Upper lobe of left lung (tissue), 4 donors: ENCODE data around the gene ELP1.

Experiments
- CTCF ChIP-seq, 6 experiments: fragments of 450-650 bp in 4 of 6; fragments of 200-600 bp in 2 of 6; sonication (generic) in 2 of 6; IDR thresholded peaks; one replicate each; pipeline ENCODE4 v1.5.1; 2016 to 2019; ENCODE audit warnings: antibody characterized with exemption in 6 of 6
- POLR2A ChIP-seq, 4 donors: fragments of 450-650 bp; IDR thresholded peaks; one replicate each; pipeline ENCODE4 v1.5.1; 2016 to 2017; ENCODE audit warnings: antibody characterized with exemption in 4 of 4, mild to moderate bottlenecking in 2 of 4
- POLR2AphosphoS5 ChIP-seq, 2 donors: sonication (generic); formaldehyde crosslinking; IDR thresholded peaks; one replicate each; pipeline ENCODE4 v1.5.1; 2017; ENCODE audit warnings: antibody characterized with exemption in 2 of 2

- TF ChIP-seq CTCF (IDR thresholded peaks at IDR 0.05) (no peak), POLR2AphosphoS5 (IDR thresholded peaks at IDR 0.05) (no peak), POLR2A (IDR thresholded peaks at IDR 0.05) (no peak)
Measured at GRCh38 chr9:108823829-108824228, 110.1 kb downstream of the ELP1 start.
